Stimulated activated CD4-positive, alpha-beta T cell treated with anti-CD3 and anti-CD28 coated beads, Interleukin-1b, Interleukin-23, amount 100 ng/mL, for 48 hours (primary cell): Measurements from ENCODE around the gene SDC3.

Experiments
- DNase-seq: peaks from one replicate; pipeline ENCODE4 v3.0.0-alpha.2; 2020

Gene SDC3

DNA sequence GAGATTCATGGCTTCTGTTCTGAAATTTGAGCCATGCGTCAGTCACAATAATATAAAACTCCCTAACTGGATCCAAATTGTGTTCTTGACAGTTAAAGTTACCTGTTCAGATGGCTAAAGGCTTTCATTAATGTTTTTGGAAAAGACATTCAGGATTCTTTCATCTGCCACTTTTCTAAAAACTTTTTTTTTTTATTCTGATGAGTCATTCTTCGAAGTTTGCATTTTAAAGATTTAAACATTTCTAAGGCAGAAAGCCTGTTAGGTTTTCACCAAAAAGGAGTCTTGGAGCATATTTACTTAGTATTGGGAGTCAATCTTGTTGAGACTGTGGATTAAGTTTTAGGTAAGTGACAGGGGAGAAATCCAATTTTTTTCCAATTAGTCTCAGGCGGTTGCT is 18.9 kb upstream of the SDC3 start:
- DNase-seq = no peak

GRCh38 chr1:30923597-30923996 is 15.0 kb upstream of the SDC3 start:
- no peak for DNase-seq

- no peak for DNase-seq
Observed at GRCh38 chr1:30920827-30921226, 12.3 kb upstream of the SDC3 start.

DNA sequence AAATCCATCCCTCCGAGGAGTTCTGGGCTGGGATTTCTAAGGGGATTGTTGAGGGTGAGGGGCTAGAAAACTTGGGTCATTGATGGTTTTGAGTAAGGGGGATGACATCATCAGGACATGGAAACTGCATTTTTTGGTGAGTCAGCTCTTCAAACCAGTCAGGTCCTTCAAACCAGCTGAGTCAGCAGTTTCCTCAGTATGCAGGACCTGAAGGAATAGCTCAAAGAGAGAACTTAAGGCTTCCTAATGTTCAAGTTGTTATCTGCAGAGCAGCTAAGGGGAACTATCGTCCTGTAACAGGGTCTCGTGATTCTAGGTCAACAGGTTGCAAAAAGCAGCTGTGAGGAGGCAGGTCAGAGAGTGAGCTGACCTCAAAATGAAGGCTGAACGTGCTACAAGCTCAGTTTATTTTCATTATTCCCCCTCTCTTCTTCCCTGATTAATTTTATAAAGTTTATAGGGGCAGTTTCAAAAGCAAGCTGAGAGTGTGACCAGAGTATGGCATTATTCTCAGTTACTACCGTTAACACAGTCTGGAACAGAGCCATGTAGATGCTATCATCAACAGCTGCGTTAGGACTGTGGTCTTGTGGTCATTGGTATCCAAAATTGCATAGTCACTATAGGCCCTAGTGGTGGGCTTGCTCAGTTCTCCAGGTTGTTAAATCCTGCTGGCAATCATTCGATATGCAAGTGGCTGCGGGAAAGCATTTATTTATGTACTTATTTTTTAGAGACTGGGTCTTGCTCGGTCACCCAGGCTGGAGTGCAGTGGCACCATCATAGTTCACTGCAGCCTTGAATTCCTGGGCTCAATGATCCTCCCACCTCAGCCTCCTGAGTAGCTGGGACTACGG is 10.7 kb upstream of the SDC3 start:
- no peak for DNase-seq

DNA sequence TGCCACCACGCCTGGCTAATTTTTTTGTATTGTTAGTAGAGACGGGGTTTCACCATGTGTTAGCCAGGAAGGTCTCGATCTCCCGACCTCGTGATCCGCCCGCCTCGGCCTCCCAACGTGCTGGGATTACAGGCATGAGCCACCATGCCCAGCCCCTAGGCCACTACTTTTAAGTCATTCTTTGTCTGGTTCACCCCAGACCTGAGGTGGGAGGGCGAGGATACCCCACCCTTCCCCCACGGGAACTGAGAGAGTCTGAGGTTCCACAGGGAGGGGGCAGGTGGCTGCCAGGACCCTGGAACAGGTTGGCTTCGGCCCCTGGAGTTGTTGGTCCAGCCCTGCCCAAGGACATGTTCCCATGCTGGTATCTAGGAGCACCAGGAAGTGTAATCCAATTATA is 7.7 kb upstream of the SDC3 start:
- DNase-seq = no peak

- DNase-seq = no peak
Observed at GRCh38 chr1:30915491-30916230, 7.1 kb upstream of the SDC3 start.

DNA sequence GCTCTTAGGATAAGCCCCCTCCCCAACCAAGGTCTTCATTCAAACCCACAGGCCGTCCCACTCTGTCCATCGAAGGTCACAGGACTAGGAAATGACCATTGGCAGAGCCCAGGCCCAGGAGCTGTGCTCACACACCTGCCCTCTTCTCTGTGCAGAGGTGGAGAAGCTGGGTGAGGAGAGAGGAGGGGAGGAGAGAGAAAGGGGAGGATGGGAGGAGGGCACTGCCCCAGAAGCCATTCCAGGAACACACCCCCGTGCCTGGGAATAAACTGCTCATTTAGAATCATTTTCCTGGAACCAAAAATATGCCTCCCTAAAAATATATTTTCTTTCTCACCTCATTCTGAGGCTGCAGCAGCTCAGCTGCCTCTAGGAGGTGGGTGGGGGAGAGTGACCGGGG is 6.4 kb upstream of the SDC3 start:
- DNase-seq = no peak

- no peak for DNase-seq
Observed at GRCh38 chr1:30914587-30914922, 6.0 kb upstream of the SDC3 start.

GRCh38 chr1:30912913-30913652 is 4.5 kb upstream of the SDC3 start:
- no peak for DNase-seq

GRCh38 chr1:30912224-30912623 is 3.7 kb upstream of the SDC3 start:
- DNase-seq = no peak

- DNase-seq = peak; percentile 46
Observed at GRCh38 chr1:30911059-30911954, 2.7 kb upstream of the SDC3 start.

GRCh38 chr1:30909365-30910068 is 959 bp upstream of the SDC3 start:
- DNase-seq = no peak

DNA sequence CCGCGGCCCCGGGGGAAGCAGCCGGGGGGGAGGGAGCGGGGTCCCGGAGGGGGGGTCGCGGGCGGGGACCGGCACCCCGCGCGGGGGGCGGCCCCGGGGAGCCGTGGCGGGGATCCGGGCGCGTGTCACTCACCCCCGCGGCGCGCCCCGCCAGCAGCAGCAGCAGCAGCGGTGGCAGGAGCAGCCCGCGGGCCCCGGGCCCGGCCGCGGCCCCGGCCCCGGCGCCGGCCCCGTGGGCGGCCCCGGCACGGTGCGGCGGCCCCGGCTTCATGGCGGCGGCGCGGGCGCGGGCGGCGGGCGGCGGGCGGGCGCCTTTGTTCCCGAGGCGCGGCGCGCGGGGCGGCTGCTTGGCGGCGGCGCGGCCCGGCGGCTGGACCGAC is 252 bp downstream of the SDC3 start:
- DNase-seq = no peak

GRCh38 chr1:30907481-30908315 is 860 bp downstream of the SDC3 start:
- no peak for DNase-seq

DNA sequence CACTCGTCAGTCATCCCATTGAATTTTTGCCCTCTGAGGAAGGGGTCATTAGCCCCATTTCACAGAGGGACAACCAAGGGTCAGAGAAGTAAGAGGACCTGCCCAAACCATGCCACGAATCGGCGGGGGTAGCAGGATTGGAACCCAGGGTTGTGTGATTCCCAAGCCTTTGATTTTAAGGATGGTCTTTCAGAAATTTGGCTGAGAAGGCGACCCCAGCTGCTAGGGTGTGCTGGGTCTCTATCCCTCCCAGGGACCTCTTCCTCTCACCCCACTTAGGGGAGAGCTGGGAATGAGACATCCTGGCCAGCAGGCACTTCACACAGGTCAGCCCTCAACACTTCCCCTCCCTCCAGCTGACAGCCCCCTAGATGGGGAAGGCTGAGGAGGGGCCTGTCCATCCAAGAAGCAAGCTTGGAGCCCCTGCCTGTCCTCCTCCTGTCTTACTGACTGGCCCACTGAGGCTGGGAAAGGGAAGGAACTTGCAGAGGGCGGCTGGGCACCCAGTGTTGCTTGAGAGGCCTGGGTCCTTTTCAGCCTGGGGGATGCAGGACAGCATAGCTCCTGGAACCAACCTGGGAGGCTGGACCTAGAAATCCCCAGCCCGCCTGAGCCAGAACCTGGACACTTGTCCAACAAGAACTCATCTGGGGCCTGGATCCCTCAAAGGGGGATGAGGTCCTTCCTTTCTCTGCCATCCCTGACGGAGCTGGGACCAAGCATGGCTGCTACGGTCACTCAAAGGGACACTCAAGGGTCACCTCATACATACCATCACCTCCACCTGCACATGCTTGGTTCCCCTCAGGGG is 1.7 kb downstream of the SDC3 start:
- no peak for DNase-seq

- no peak for DNase-seq
Observed at GRCh38 chr1:30905916-30906620, 2.5 kb downstream of the SDC3 start.

DNA sequence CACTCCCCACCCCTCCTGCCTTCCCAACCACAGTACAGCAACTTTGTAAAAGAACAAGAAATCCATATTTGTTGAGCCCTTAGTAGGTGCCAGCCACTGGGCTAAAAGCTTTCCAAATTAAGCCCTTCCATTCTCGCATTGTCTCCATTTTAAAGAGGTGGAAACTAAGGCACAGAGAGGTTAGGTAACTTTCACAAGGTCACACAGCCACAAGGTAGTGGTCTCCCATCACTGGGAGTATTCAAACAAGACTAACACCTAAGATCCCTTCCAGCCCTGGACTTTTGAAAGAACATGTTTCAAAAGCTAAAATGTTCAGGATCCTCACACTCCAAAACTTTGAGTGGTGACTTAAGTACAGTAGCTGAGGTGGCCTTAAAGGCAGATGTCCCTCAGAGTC is 3.2 kb downstream of the SDC3 start:
- no peak for DNase-seq

DNA sequence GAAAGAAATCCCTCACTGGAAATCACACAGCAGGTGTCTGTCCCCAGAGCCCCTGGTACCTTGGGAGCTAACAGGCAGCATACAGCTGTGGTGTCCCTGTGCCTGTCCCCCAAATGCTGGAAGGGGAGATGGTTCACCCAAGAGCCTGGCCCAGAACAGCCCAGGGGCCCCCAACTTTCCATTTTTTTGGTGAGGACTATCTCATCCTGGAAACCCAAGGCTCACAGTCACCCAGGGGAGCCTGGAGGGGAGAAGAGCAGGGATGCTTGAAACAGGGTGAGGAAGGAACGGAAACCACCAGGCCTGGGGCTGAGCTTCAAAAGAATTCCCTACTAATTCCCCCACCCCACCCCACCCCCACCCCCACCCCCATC is 3.6 kb downstream of the SDC3 start:
- no peak for DNase-seq

DNA sequence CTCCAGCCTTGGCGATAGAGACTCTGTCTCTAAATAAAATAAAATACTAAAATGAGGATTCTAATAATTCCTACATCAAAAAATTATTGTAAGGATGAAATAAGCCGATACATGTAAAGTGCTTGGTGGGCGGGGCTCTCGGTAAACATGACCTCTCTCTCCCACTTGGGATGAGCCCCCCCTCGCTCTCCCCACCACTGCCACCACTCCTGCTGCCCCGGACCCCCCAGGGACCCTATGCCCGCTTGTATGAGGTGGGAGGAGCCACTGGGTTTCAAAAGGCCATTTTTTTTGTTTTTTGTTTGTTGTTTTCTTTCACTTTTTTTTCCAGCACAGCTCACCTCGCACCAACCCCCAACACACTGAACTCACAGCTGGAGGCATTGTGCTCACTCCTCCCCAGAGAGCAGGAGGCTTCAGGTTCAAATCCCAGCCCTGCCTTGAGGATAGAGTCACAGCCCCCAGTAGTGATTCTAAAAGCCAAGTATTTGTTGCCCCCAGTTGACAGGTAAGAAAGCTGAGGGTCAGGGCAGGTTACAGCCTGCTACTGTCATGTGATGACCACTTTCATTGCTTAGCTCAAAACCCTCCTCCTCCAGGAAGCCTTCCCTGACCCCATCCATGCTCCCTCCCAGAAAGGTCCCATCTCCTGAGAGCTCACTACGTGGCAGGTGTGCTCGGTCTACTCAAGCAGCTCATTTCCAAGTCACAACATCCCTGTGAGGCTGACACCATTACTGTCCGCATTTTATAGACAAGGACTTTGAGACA is 4.2 kb downstream of the SDC3 start:
- no peak for DNase-seq
